CD14-positive monocyte (primary cell): Measurements from ENCODE around the gene LAT. TPM values are rescaled to one million over a fixed set of nuclear protein-coding genes. Genes with fewer than 3 reads are reported as not detected.

ENCODE experiments used
- DNase-seq, 3 donors: peaks; one replicate each; pipeline ENCODE4 v3.0.0-alpha.2; 2011 to 2022
- H2AFZ ChIP-seq: 2 replicates; pipeline ENCODE4 v1.6.0; 2012; ENCODE audit warnings: mild to moderate bottlenecking, low read depth, low read length, inconsistent platforms; ENCODE audit not compliant: insufficient read depth, poor library complexity, severe bottlenecking
- H3K27ac ChIP-seq, 2 donors: 1 replicate in 1 of 2; 2 replicates in 1 of 2; pipeline ENCODE4 v1.5.1; 2012 to 2013; ENCODE audit warnings: low read length in 2 of 2, control low read depth in 1 of 2, inconsistent platforms in 1 of 2, low read depth in 1 of 2, mild to moderate bottlenecking in 1 of 2
- H3K27me3 ChIP-seq, 2 donors: one replicate each; pipeline versions ENCODE4 v1.6.0 to v1.6.1; 2011 to 2013; ENCODE audit warnings: low read length in 2 of 2; ENCODE audit not compliant: control insufficient read depth in 2 of 2, insufficient read depth in 2 of 2
- H3K36me3 ChIP-seq, 2 donors: replicated peaks in 1 of 2; 1 replicate in 1 of 2; 2 replicates in 1 of 2; pipeline versions ENCODE4 v1.5.1 to v1.6.1; 2012 to 2013; ENCODE audit warnings: low read length in 2 of 2, control low read depth in 1 of 2, inconsistent platforms in 1 of 2, mild to moderate bottlenecking in 1 of 2; ENCODE audit not compliant: insufficient read depth in 2 of 2, control insufficient read depth in 1 of 2
- H3K4me1 ChIP-seq, 2 donors: 1 replicate in 1 of 2; 2 replicates in 1 of 2; pipeline versions ENCODE4 v1.5.1 to v1.6.1; 2012 to 2013; ENCODE audit warnings: low read length in 2 of 2, control low read depth in 1 of 2, inconsistent platforms in 1 of 2, mild to moderate bottlenecking in 1 of 2, moderate library complexity in 1 of 2; ENCODE audit not compliant: insufficient read depth in 2 of 2, control insufficient read depth in 1 of 2
- H3K4me2 ChIP-seq: replicated peaks from 2 replicates; pipeline ENCODE3; 2012; ENCODE audit warnings: low read length, moderate library complexity, mild to moderate bottlenecking; ENCODE audit not compliant: poor library complexity, severe bottlenecking; ENCODE audit errors: extremely low read depth
- H3K4me3 ChIP-seq, 3 experiments: fragments of 200-600 bp in 1 of 3; sonication (generic) in 1 of 3; replicated peaks in 1 of 3; 1 replicate in 2 of 3; 2 replicates in 1 of 3; pipeline ENCODE4 v1.5.1; 2011 to 2013; ENCODE audit warnings: low read length in 3 of 3, mild to moderate bottlenecking in 3 of 3, control low read depth in 2 of 3, low read depth in 2 of 3, inconsistent platforms in 1 of 3, moderate library complexity in 1 of 3
- H3K79me2 ChIP-seq: 2 replicates; pipeline ENCODE4 v1.6.0; 2012; ENCODE audit warnings: mild to moderate bottlenecking, control low read depth, inconsistent platforms, low read length, moderate library complexity; ENCODE audit not compliant: insufficient read depth
- H3K9ac ChIP-seq: 2 replicates; pipeline ENCODE4 v1.6.0; 2017; ENCODE audit warnings: low read length, mild to moderate bottlenecking; ENCODE audit not compliant: insufficient read depth, poor library complexity, severe bottlenecking
- H3K9me3 ChIP-seq, 2 donors: replicated peaks in 1 of 2; 1 replicate in 1 of 2; 2 replicates in 1 of 2; pipeline versions ENCODE4 v1.5.1 to v1.6.1; 2012 to 2013; ENCODE audit warnings: low read length in 2 of 2, control low read depth in 1 of 2; ENCODE audit not compliant: control insufficient read depth in 1 of 2, insufficient read depth in 1 of 2
- H4K20me1 ChIP-seq: 2 replicates; pipeline ENCODE4 v1.6.0; 2012; ENCODE audit warnings: mild to moderate bottlenecking, low read length, control low read depth, moderate library complexity; ENCODE audit not compliant: insufficient read depth
- H3K27ac Mint-ChIP-seq, 7 donors: one replicate each; pipeline ENCODE4 v1.8.0; 2020; ENCODE audit warnings: mild to moderate bottlenecking in 7 of 7, mixed read lengths in 7 of 7, moderate library complexity in 6 of 7, inconsistent platforms in 2 of 7
- H3K27me3 Mint-ChIP-seq, 3 donors: one replicate each; pipeline ENCODE4 v1.8.0; 2021 to 2022; ENCODE audit warnings: low read depth in 3 of 3, mild to moderate bottlenecking in 3 of 3, mixed read lengths in 3 of 3, moderate library complexity in 3 of 3, inconsistent platforms in 1 of 3
- H3K36me3 Mint-ChIP-seq, 2 donors: one replicate each; pipeline ENCODE4 v1.8.0; 2020; ENCODE audit warnings: mixed read lengths in 2 of 2, inconsistent platforms in 1 of 2, mild to moderate bottlenecking in 1 of 2
- H3K4me1 Mint-ChIP-seq: one replicate; pipeline ENCODE4 v1.8.0; 2020; ENCODE audit warnings: mild to moderate bottlenecking, mixed read lengths
- H3K4me3 Mint-ChIP-seq, 2 donors: one replicate each; pipeline ENCODE4 v1.8.0; 2020; ENCODE audit warnings: mild to moderate bottlenecking in 2 of 2, mixed read lengths in 2 of 2, moderate library complexity in 1 of 2
- H3K9me3 Mint-ChIP-seq, 7 donors: one replicate each; pipeline ENCODE4 v1.8.0; 2020 to 2022; ENCODE audit warnings: mixed read lengths in 7 of 7, mild to moderate bottlenecking in 6 of 7, moderate library complexity in 6 of 7, inconsistent platforms in 2 of 7
- CTCF ChIP-seq: fragments of 200-600 bp; IDR thresholded peaks from one replicate; pipeline ENCODE4 v1.8.0; 2022; ENCODE audit warnings: antibody characterized with exemption, mild to moderate bottlenecking
- WGBS: methylation state at CpG from one replicate; pipeline ENCODE4 v1.1.5; 2013; ENCODE audit warnings: missing lambda C conversion rate; ENCODE audit not compliant: insufficient coverage; 5-methylcytosine and 5-hydroxymethylcytosine counted together
- intact Hi-C, 2 donors: fragments of 100-400 bp; cut with micrococcal nuclease; formaldehyde crosslinking; loops; one replicate each; pipeline versions ENCODE4 v1.15.0 to v1.15.1; 2023
- polyA plus RNA-seq, 3 donors: library from polyadenylated mRNA; depleted of rRNA in 1 of 3; unstranded in 2 of 3; stranded (reverse) in 1 of 3; fragments of 300-500 nt in 2 of 3; fragments of >200 nt in 1 of 3; fragmentation: Illumina TruSeq in 2 of 3; gene quantifications; 1 replicate in 2 of 3; 2 replicates in 1 of 3; pipeline ENCODE4 v1.2.3, GENCODE V29; 2012 to 2021

The LAT gene
- polyA plus RNA-seq, 3 donors, result 1.5 to 25.2 (median 1.9) TPM

- Histone ChIP-seq H3K27ac (no peak overlapping the region), H3K4me2 (no peak overlapping the region), H3K27me3 (no peaks in the 10 kb centered on the region), H3K36me3 (no peaks in the 10 kb centered on the region), H4K20me1 (no peaks in the 10 kb centered on the region), H3K79me2 (no peaks in the 10 kb centered on the region), H3K9me3 (no peaks in the 10 kb centered on the region), H3K4me3 (no peak overlapping the region), H3K9ac (no peak overlapping the region), H3K4me1 (peaks cover 0 to 5% of the 10 kb centered on the region in 2 donors), H2AFZ (peak overlapping the region; percentile 30)
- peak in 2 of 3 donors; percentile 18 to 61 for DNase-seq
- H3K27me3 Mint-ChIP-seq, result peaks cover 6 to 8% (median 7%) of the 10 kb centered on the region in 3 donors
- intact Hi-C loops, result no loop called here
- H3K4me3 Mint-ChIP-seq, result peak overlapping the region in 1 of 2 donors; percentile 30
- H3K27ac Mint-ChIP-seq, result no peak overlapping the region
- H3K9me3 Mint-ChIP-seq, result no peaks in the 10 kb centered on the region
- TF ChIP-seq CTCF, result no peak
- peaks cover 7% of the 10 kb centered on the region for H3K4me1 Mint-ChIP-seq
- 28% methylated on average over 5 of the region's 15 CpGs for WGBS
- no peaks in the 10 kb centered on the region for H3K36me3 Mint-ChIP-seq
Observed at GRCh38 chr16:29023279-29024277, 38.7 kb downstream of the LAT start.

- intact Hi-C loops, result no loop called here
- Histone ChIP-seq H3K27me3 (no peaks in the 10 kb centered on the region), H3K36me3 (no peaks in the 10 kb centered on the region), H3K4me1 (peaks cover 0 to 5% of the 10 kb centered on the region in 2 donors), H4K20me1 (no peaks in the 10 kb centered on the region), H3K9ac (no peak overlapping the region), H2AFZ (peak overlapping the region; percentile 30), H3K27ac (no peak overlapping the region), H3K79me2 (no peaks in the 10 kb centered on the region), H3K9me3 (no peaks in the 10 kb centered on the region), H3K4me3 (no peak overlapping the region), H3K4me2 (no peak overlapping the region)
- no peak overlapping the region for H3K4me3 Mint-ChIP-seq
- H3K27me3 Mint-ChIP-seq, result peaks cover 6 to 8% (median 7%) of the 10 kb centered on the region in 3 donors
- H3K9me3 Mint-ChIP-seq, result no peaks in the 10 kb centered on the region
- DNase-seq, result no peak
- peaks cover 7% of the 10 kb centered on the region for H3K4me1 Mint-ChIP-seq
- WGBS, result 80% methylated on average over 2 of the region's 5 CpGs
- H3K27ac Mint-ChIP-seq, result no peak overlapping the region
- H3K36me3 Mint-ChIP-seq, result no peaks in the 10 kb centered on the region
- no peak for TF ChIP-seq CTCF
Observed at GRCh38 chr16:29024278-29024677, 39.4 kb downstream of the LAT start.
